SKM-1 (cell line): ENCODE measurements around the gene FAM78A.
"Not testable (repeated sequence)": the region's sequence is repeated elsewhere in the genome, so short reads cannot be mapped to it uniquely, and the experiment has no call there.

ENCODE experiments used
- DNase-seq: peaks from one replicate; lab custom pipeline; 2025; ENCODE audit not compliant: unreplicated experiment; lab: John Stamatoyannopoulos, UW

FAM78A gene

DNA sequence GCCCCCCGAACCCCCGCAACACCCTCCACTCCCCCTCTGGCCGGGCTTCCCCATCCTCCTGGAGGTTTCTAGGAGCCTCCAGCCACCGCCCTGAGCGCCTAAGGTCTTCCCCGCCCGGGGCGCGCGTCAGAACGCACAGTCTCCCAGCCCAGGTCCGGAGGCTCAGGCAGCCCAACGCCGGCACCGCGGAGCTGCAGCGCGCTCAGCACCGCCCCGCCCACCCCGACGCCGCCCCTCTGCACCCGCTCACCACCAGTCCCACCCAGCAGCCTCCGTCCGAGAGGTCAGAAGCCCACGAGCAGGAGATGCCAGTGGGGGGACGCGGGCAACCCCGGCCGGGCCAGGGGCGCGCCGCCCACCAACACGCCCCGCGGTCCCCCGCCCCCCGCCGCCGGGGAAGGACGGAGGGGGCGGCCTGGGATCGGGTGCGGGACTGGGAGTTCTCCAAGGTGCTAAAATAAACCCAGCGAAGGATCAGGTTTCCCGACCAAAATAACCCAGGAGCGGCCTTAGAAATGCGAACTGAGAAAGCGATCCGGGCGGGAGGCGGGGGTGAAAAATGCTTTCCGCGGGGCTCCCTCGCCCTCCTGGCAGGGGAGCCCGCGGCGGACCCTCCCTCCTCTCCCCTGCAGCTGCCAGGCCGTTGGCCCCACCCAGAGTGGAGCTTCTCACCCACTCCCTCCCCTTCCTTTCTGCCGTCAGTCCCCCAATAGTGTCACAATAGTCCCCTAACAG lies 6.5 kb upstream of the FAM78A start:
- no peak for DNase-seq

- no peak for DNase-seq
Measured at GRCh38 chr9:131282175-131282574, 5.9 kb upstream of the FAM78A start.

DNA sequence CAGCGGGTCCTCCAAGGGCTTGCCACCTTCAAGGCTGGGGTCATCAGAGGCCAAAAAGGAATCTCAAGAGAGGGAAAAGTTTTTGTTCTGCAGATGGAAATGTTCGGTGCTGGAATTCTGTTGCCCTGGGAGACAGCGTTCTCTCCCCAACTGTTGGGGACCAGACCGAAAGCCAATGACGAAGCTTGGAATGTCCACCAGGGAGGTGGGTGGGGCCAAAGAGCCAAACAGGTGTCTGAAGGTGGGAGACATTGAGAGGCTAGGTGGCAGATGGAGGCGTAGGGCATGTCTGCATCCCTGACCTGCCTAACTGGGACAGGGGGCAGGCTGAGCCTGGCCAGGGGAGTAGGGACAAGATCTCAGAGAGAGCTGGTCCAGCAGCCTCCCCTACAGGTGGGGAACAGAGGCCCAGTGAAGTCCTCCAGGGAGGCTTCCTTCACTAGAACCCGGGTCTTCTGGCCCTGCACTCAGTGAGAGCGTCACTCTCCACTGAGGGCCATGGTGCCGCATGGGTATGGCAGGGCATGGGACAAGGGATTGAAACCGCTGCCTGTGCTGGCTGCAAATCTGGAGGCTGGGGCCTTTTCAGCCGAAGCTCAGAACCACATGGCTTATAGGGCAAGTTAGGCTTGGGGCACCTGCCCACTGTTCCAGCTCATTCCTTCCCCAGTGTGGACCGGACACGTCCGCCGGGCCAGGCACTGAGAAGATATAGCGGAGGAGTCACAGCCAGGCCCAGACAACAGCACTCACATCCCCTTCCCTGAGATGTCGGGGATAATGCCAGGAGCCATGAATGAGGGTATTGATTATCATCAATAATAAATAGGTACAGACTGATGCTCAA lies 5.0 kb upstream of the FAM78A start:
- DNase-seq, result no peak

- no peak for DNase-seq
Measured at GRCh38 chr9:131280660-131281059, 4.3 kb upstream of the FAM78A start.

GRCh38 chr9:131279863-131280570 lies 3.7 kb upstream of the FAM78A start:
- DNase-seq, result no peak

DNA sequence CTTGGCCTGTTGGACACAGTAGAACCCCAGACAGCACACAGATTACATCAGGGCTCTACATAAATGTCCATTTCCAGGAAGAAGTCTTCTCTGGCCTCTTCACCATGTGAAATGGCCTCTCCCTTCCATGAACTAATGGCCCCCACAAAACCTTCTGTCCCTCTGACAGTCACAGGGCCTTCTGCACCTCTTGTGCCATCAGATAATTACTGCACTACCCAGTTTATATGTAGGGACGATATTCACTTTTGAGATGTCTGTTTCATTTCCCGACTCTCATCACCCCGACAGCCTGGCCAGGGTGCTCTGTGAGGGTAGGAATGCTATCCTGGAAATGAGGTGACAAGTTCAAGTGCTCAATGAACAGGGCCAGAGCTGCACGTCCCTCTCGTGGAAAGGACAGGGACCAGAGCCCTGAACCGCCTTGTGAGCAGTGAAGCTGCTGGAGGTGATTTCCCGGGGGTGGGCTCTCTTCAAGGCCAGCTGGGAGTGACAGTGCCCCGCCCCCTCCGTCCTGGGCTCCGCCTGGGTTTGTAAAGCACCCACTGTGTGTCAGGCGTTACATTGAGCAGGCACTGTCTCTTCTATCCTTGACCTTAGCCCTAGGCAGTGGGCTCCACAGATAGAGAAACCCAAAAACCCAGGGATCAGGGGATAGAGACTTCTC lies 3.0 kb upstream of the FAM78A start:
- DNase-seq, result no peak

GRCh38 chr9:131278702-131279111 lies 2.4 kb upstream of the FAM78A start:
- DNase-seq, result no peak

GRCh38 chr9:131277910-131278701 lies 1.8 kb upstream of the FAM78A start:
- DNase-seq, result peak; percentile 56

- DNase-seq, result no peak
Measured at GRCh38 chr9:131277287-131277909, 1.1 kb upstream of the FAM78A start.

- DNase-seq, result no peak
Measured at GRCh38 chr9:131276891-131277286, 579 bp upstream of the FAM78A start.

DNA sequence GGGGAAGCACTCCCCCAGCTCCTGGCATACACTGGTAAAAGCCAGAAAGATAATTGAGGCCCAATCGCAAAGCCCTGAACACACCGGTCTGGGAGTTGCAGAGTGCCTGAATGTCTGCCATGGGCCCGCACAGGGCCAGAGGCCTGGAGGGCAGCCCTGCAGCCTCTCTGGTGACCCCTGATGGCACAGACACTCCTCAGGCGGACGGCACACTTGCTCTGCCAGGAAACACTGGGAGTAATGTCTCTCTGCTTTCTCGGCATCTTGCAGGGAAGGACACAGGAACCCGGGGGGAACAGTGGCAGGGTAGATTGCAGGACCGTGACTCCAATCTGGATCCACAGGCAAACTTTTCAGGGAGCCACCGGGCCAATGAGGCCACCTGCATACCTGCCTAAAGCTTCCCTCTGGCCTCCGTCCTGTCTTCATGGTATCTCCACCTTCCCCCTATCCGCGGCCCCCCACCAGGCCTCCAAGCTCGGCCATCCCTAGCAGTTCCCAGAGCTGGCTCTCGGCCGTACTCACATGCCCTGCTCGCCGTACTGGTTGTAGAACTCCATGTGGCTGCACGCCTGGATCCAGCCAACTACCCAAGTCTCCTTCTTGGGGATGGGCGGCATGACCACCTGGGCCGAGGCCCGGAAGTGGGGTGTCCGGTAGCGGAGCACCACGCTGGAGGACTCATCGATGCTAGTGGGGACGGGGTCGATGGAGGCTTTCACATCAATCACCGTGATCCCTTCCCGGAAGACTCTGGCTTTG lies 797 bp downstream of the FAM78A start:
- DNase-seq, result no peak

DNA sequence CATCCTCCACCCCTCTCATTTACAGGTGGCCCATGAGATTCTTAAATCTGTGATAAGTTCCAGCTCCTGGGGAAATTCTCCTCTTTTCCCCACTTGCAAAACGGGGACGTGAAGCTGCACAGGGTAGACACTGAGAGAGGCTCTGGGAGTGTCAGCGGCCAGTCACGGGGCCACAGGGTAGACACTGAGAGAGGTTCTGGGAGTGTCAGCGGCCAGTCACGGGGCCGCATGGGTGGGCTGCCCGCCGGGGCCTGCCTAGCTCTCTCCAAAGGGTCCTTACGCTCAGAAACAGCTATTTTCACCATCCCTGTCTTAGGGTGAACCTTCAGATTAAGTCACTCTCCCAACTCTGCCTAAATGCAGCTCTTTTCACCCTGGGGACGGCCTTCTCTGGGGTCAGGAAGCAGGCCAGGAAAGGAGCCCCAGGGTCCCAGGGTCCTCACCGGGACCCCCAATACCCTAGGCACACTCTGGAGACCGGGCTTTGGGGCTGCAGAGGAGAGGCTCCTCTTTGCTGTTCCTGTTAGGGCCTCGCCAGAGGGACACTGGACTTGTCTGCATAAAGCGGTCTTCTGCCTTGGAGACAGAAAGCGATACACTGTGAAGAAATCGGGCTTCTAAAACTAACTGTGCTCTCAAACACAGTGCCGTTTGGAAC lies 1.5 kb downstream of the FAM78A start:
- no peak for DNase-seq

GRCh38 chr9:131273856-131274673 lies 2.2 kb downstream of the FAM78A start:
- DNase-seq, result peak; percentile 80

GRCh38 chr9:131273146-131273855 lies 3.0 kb downstream of the FAM78A start:
- DNase-seq, result no peak

DNA sequence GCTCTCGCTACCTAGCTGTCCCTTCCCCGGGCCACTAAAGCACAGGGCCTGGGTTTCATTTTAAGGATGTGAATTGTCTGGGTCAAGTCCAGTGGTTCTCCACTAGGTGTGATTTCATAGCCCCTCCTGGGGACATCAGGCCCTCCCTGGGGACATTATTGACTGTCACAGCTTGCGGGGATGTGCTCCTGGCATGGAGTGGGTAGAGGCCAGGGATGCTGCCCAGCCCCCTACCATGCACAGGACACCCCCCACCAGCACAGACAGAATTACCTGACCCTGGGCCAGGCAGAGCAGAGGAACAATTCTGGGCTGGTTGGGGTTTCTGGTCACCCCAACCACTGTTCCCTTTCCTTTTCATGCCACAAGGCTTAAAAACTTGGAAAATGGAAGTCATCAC lies 4.1 kb downstream of the FAM78A start:
- DNase-seq, result no peak

GRCh38 chr9:131271506-131271931 lies 4.8 kb downstream of the FAM78A start:
- no peak for DNase-seq

DNA sequence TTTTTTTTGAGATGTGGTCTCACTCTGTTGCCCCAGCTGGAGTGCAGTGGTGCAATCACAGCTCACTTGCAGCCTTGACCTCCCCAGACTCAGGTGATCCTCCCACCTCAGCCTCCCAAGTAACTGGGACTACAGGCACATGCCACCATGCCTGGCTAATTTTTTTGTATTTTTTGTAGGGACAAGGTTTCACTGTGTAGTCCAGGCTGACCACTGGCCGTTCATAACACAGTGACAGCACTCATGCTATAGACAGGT lies 5.4 kb downstream of the FAM78A start:
- not testable (repeated sequence) for DNase-seq
